ENCODE results near the gene CDR2L. TPM values are rescaled to one million over a fixed set of nuclear protein-coding genes. Genes with fewer than 3 reads are reported as not detected.
"Not testable (repeated sequence)": the region's sequence is repeated elsewhere in the genome, so short reads cannot be mapped to it uniquely, and the experiment has no call there.

Gene CDR2L
- total and polyA plus RNA-seq, 3 experiments from 2014 or later, result 0.06 to 1.7 (median 1.5) TPM

GRCh38 chr17:75001915-75002843 lies 14.7 kb downstream of the CDR2L start:
- no peaks in the 10 kb centered on the region for H3K27me3 ChIP-seq (ENCODE audit: insufficient read depth, low read length, poor library complexity, severe bottlenecking)
- no peaks in the 10 kb centered on the region for H3K36me3 Mint-ChIP-seq
- H3K27ac ChIP-seq (ENCODE audit: low read depth, low read length), result no peak overlapping the region
- no peaks in the 10 kb centered on the region for H3K4me1 ChIP-seq (ENCODE audit: insufficient read depth, low read length)
- no peaks in the 10 kb centered on the region for H3K9me3 Mint-ChIP-seq
- no peak overlapping the region for H3K4me3 Mint-ChIP-seq
- no peaks in the 10 kb centered on the region for H3K4me1 Mint-ChIP-seq
- DNase-seq, result no peak
- H3K27me3 Mint-ChIP-seq, result peaks cover 0 to 15% of the 10 kb centered on the region in 2 donors
- H3K4me3 ChIP-seq (ENCODE audit: low read length), result no peak overlapping the region
- no peaks in the 10 kb centered on the region for H3K36me3 ChIP-seq (ENCODE audit: insufficient read depth, low read length)
- POLR2A ChIA-PET, result no interaction called here
- H3K9me3 ChIP-seq (ENCODE audit: low read length), result no peaks in the 10 kb centered on the region
- CTCF ChIA-PET, result interaction anchor here (0.9 to 1.3 kb wide), 2 partner anchors 10 to 15 kb away, joined by 3 to 4 read pairs; partner anchors contain the start of genes CDR2L and MRPL58
- H3K27ac Mint-ChIP-seq, result no peak overlapping the region

GRCh38 chr17:75003070-75003956 lies 15.9 kb downstream of the CDR2L start:
- ChIA-PET POLR2A (no interaction called here), CTCF (no interaction called here)
- no peaks in the 10 kb centered on the region for H3K36me3 Mint-ChIP-seq
- peaks cover 0 to 12% of the 10 kb centered on the region in 2 donors for H3K27me3 Mint-ChIP-seq
- H3K4me3 Mint-ChIP-seq, result no peak overlapping the region
- Histone ChIP-seq H3K27me3 (ENCODE audit: insufficient read depth, low read length, poor library complexity, severe bottlenecking) (no peaks in the 10 kb centered on the region), H3K36me3 (ENCODE audit: insufficient read depth, low read length) (no peaks in the 10 kb centered on the region), H3K4me1 (ENCODE audit: insufficient read depth, low read length) (no peaks in the 10 kb centered on the region), H3K4me3 (ENCODE audit: low read length) (no peak overlapping the region), H3K9me3 (ENCODE audit: low read length) (no peaks in the 10 kb centered on the region), H3K27ac (ENCODE audit: low read depth, low read length) (no peak overlapping the region)
- no peak overlapping the region for H3K27ac Mint-ChIP-seq
- no peaks in the 10 kb centered on the region for H3K9me3 Mint-ChIP-seq
- no peaks in the 10 kb centered on the region for H3K4me1 Mint-ChIP-seq
- DNase-seq, result no peak

GRCh38 chr17:75003957-75004355 lies 16.5 kb downstream of the CDR2L start:
- ChIA-PET CTCF (interaction anchor here (1.3 to 3.5 kb wide), 2 partner anchors 15 to 43 kb away, joined by 3 to 18 read pairs; no protein-coding TSS in a partner anchor), POLR2A (no interaction called here)
- Mint-ChIP-seq H3K27me3 (peaks cover 0 to 12% of the 10 kb centered on the region in 2 donors), H3K27ac (no peak overlapping the region), H3K9me3 (no peaks in the 10 kb centered on the region), H3K36me3 (no peaks in the 10 kb centered on the region), H3K4me3 (no peak overlapping the region), H3K4me1 (no peaks in the 10 kb centered on the region)
- H3K9me3 ChIP-seq (ENCODE audit: low read length), result no peaks in the 10 kb centered on the region
- H3K27ac ChIP-seq (ENCODE audit: low read depth, low read length), result no peak overlapping the region
- H3K4me3 ChIP-seq (ENCODE audit: low read length), result no peak overlapping the region
- no peak for DNase-seq
- H3K27me3 ChIP-seq (ENCODE audit: insufficient read depth, low read length, poor library complexity, severe bottlenecking), result no peaks in the 10 kb centered on the region
- H3K36me3 ChIP-seq (ENCODE audit: insufficient read depth, low read length), result no peaks in the 10 kb centered on the region
- H3K4me1 ChIP-seq (ENCODE audit: insufficient read depth, low read length), result no peaks in the 10 kb centered on the region

DNA sequence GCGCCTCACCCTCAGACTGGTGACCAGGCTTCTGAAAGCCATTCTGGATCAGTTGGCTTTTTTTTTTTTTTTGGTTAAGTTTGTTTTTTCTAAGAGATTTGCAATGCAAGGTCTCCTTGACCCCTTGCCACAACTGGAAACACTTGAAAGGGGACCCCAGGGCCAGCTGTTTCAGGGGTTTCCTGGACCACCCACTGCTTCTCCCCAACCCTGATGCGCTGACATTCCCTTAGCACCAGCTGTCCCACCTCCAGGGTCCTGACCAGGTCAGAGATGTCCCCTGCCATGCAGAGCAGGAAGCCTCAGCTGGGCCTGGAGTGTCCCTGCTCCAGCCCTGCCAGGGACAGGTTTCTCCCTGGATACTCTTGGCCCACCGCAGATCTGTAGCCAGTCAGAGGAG lies 16.9 kb downstream of the CDR2L start:
- CTCF ChIA-PET, result interaction anchor here (1.3 to 3.5 kb wide), 2 partner anchors 14 to 43 kb away, joined by 3 to 18 read pairs; no protein-coding TSS in a partner anchor
- Histone ChIP-seq H3K36me3 (ENCODE audit: insufficient read depth, low read length) (no peaks in the 10 kb centered on the region), H3K4me1 (ENCODE audit: insufficient read depth, low read length) (no peaks in the 10 kb centered on the region), H3K4me3 (ENCODE audit: low read length) (no peak overlapping the region), H3K9me3 (ENCODE audit: low read length) (no peaks in the 10 kb centered on the region), H3K27me3 (ENCODE audit: insufficient read depth, low read length, poor library complexity, severe bottlenecking) (no peaks in the 10 kb centered on the region), H3K27ac (ENCODE audit: low read depth, low read length) (no peak overlapping the region)
- Mint-ChIP-seq H3K9me3 (no peaks in the 10 kb centered on the region), H3K4me3 (no peak overlapping the region), H3K27ac (no peak overlapping the region), H3K27me3 (peaks cover 0 to 12% of the 10 kb centered on the region in 2 donors), H3K36me3 (no peaks in the 10 kb centered on the region), H3K4me1 (no peaks in the 10 kb centered on the region)
- no peak for DNase-seq
- POLR2A ChIA-PET, result no interaction called here

GRCh38 chr17:75005291-75005690 lies 17.9 kb downstream of the CDR2L start:
- Mint-ChIP-seq H3K36me3 (no peaks in the 10 kb centered on the region), H3K27ac (peak overlapping the region in 1 of 8 donors; percentile 72), H3K4me1 (no peaks in the 10 kb centered on the region), H3K27me3 (peaks cover 0 to 12% of the 10 kb centered on the region in 2 donors), H3K9me3 (no peaks in the 10 kb centered on the region), H3K4me3 (no peak overlapping the region)
- ChIA-PET POLR2A (interaction anchor here (0.5 to 0.6 kb wide), 3 partner anchors 350 to 931 kb away, joined by 3 to 5 read pairs (median 5); no protein-coding TSS in a partner anchor), CTCF (interaction anchor here (1.3 to 3.5 kb wide), 3 partner anchors 14 to 109 kb away, joined by 3 to 18 read pairs (median 4); no protein-coding TSS in a partner anchor)
- Histone ChIP-seq H3K27me3 (ENCODE audit: insufficient read depth, low read length, poor library complexity, severe bottlenecking) (no peaks in the 10 kb centered on the region), H3K4me1 (ENCODE audit: insufficient read depth, low read length) (no peaks in the 10 kb centered on the region), H3K9me3 (ENCODE audit: low read length) (no peaks in the 10 kb centered on the region), H3K4me3 (ENCODE audit: low read length) (no peak overlapping the region), H3K36me3 (ENCODE audit: insufficient read depth, low read length) (no peaks in the 10 kb centered on the region), H3K27ac (ENCODE audit: low read depth, low read length) (no peak overlapping the region)
- DNase-seq, result no peak

DNA sequence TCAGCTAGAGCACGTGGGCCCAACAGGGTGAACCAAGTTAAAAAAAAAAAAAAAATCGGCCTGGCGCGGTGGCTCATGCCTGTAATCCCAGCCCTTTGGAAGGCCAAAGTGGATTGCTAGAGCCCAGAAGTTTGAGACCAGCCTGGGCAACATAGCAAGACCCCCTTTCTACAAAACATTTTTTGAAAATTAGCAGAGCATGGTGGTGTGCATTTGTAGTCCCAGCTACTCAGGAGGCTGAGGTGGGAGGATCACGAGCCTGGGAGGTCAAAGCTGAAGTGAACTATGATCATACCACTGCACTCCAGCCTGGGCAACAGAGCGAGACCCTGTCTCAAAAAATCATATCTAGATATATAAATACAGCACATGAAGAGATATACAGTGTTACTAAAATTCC lies 18.7 kb downstream of the CDR2L start:
- not testable (repeated sequence) for DNase-seq; H3K27me3 ChIP-seq (ENCODE audit: insufficient read depth, low read length, poor library complexity, severe bottlenecking); H3K27ac Mint-ChIP-seq; H3K9me3 ChIP-seq (ENCODE audit: low read length); H3K4me3 ChIP-seq (ENCODE audit: low read length); H3K4me1 ChIP-seq (ENCODE audit: insufficient read depth, low read length); H3K4me1 Mint-ChIP-seq; H3K9me3 Mint-ChIP-seq; H3K27ac ChIP-seq (ENCODE audit: low read depth, low read length); H3K36me3 ChIP-seq (ENCODE audit: insufficient read depth, low read length); H3K36me3 Mint-ChIP-seq
- Mint-ChIP-seq H3K4me3 (peak overlapping the region in 1 of 7 donors; percentile 15), H3K27me3 (peaks cover 0 to 12% of the 10 kb centered on the region in 2 donors)
- POLR2A ChIA-PET, result interaction anchor here (0.6 to 0.9 kb wide), 2 partner anchors 44 to 931 kb away, joined by 3 to 6 read pairs; no protein-coding TSS in a partner anchor
- CTCF ChIA-PET, result interaction anchor here (1.4 to 3.5 kb wide), 3 partner anchors 45 to 108 kb away, joined by 3 to 18 read pairs (median 4); no protein-coding TSS in a partner anchor

DNA sequence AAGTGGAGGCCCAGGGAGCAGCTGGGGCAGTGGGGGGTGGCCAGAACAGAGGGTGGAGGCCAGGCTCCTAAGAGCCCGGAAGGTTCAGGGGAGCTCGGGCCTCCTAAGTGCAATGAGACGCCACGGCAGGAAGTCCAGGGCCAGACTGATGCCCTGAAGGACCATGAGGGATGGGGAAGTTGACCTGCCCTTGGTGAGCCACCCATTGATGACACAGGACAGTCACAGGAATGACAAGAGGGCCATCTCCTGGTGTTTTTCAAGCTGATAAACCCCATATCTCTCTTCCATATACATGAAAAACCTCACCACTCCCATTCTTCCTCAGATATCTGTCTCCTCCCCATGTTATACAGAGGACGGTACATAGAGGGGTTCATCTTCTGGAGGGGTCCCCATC lies 19.2 kb downstream of the CDR2L start:
- Mint-ChIP-seq H3K4me1 (peaks cover 0 to 2% (median 0%) of the 10 kb centered on the region in 3 donors), H3K36me3 (no peaks in the 10 kb centered on the region), H3K9me3 (no peaks in the 10 kb centered on the region), H3K27me3 (peaks cover 0 to 12% of the 10 kb centered on the region in 2 donors), H3K4me3 (peak overlapping the region in 1 of 7 donors; percentile 15), H3K27ac (no peak overlapping the region)
- no peaks in the 10 kb centered on the region for H3K9me3 ChIP-seq (ENCODE audit: low read length)
- CTCF ChIA-PET, result interaction anchor here (1.4 to 3.5 kb wide), 3 partner anchors 46 to 107 kb away, joined by 3 to 18 read pairs (median 4); no protein-coding TSS in a partner anchor
- no peak overlapping the region for H3K4me3 ChIP-seq (ENCODE audit: low read length)
- no peaks in the 10 kb centered on the region for H3K36me3 ChIP-seq (ENCODE audit: insufficient read depth, low read length)
- H3K27ac ChIP-seq (ENCODE audit: low read depth, low read length), result no peak overlapping the region
- DNase-seq, result no peak
- no peaks in the 10 kb centered on the region for H3K4me1 ChIP-seq (ENCODE audit: insufficient read depth, low read length)
- no peaks in the 10 kb centered on the region for H3K27me3 ChIP-seq (ENCODE audit: insufficient read depth, low read length, poor library complexity, severe bottlenecking)
- POLR2A ChIA-PET, result interaction anchor here (0.9 kb wide), 1 partner anchor 45 kb away, joined by 6 read pairs; no protein-coding TSS in a partner anchor

Measured in CD8-positive, alpha-beta memory T cell (primary cell).